ENCODE measurements around the gene SDC3.
A peak's percentile ranks its signal among the peaks of the same experiment; 100 is the strongest.
"Not testable (repeated sequence)": the region's sequence is repeated elsewhere in the genome, so short reads cannot be mapped to it uniquely, and the experiment has no call there.

SDC3 gene

GRCh38 chr1:30908696-30909364 lies at the start of gene SDC3:
TSS of gene SDC3 (minus strand) at chr1:30908758. CDS start at chr1:30908586, 172 bp downstream.
- DNase-seq: no peak

GRCh38 chr1:30957560-30958222 lies 49.1 kb upstream of the SDC3 start:
- no peak for DNase-seq

- no peak for DNase-seq
These were observed 47.0 kb upstream of the SDC3 start for GRCh38 chr1:30955448-30956015.

GRCh38 chr1:30953685-30954084 lies 45.1 kb upstream of the SDC3 start:
- no peak for DNase-seq

GRCh38 chr1:30952098-30952497 lies 43.5 kb upstream of the SDC3 start:
- DNase-seq: no peak

GRCh38 chr1:30950700-30951099 lies 42.1 kb upstream of the SDC3 start:
- DNase-seq: no peak

- no peak for DNase-seq
These were observed 41.5 kb upstream of the SDC3 start for GRCh38 chr1:30950053-30950452.

- DNase-seq: not testable (repeated sequence)
These were observed 40.9 kb upstream of the SDC3 start for GRCh38 chr1:30949487-30949838.

GRCh38 chr1:30948813-30949486 lies 40.4 kb upstream of the SDC3 start:
- DNase-seq: not testable (repeated sequence)

GRCh38 chr1:30948278-30948677 lies 39.7 kb upstream of the SDC3 start:
- no peak for DNase-seq

GRCh38 chr1:30947212-30947611 lies 38.7 kb upstream of the SDC3 start:
- no peak for DNase-seq

- no peak for DNase-seq
These were observed 33.9 kb upstream of the SDC3 start for GRCh38 chr1:30942326-30942963.

- no peak for DNase-seq
These were observed 32.0 kb upstream of the SDC3 start for GRCh38 chr1:30940541-30940940.

- no peak for DNase-seq
These were observed 28.1 kb upstream of the SDC3 start for GRCh38 chr1:30936541-30937171.

GRCh38 chr1:30935758-30936157 lies 27.2 kb upstream of the SDC3 start:
- not testable (repeated sequence) for DNase-seq

GRCh38 chr1:30934613-30935012 lies 26.1 kb upstream of the SDC3 start:
- DNase-seq: no peak

GRCh38 chr1:30933874-30934252 lies 25.3 kb upstream of the SDC3 start:
- DNase-seq: no peak

- DNase-seq: no peak
These were observed 22.1 kb upstream of the SDC3 start for GRCh38 chr1:30930631-30931173.

GRCh38 chr1:30929944-30930525 lies 21.5 kb upstream of the SDC3 start:
- no peak for DNase-seq

GRCh38 chr1:30929135-30929889 lies 20.8 kb upstream of the SDC3 start:
- peak; percentile 62 to 71 for DNase-seq

GRCh38 chr1:30928789-30929134 lies 20.2 kb upstream of the SDC3 start:
- DNase-seq: no peak

GRCh38 chr1:30928171-30928570 lies 19.6 kb upstream of the SDC3 start:
- no peak for DNase-seq

Measured in activated T-cell treated with anti-CD3 and anti-CD28 coated beads, Interleukin-2, amount 50 U/mL, for 48 hours (primary cell).